NCI-H526 treated with DMSO at 0.1 percent for 48 hours (cell line): ENCODE measurements around the gene CTBP2.

ENCODE experiments used
- DNase-seq: peaks from one replicate; lab custom pipeline; 2025; lab: John Stamatoyannopoulos, UW

CTBP2 gene

GRCh38 chr10:125106586-125106985, 53.8 kb downstream of the CTBP2 start:
- no peak for DNase-seq

DNA sequence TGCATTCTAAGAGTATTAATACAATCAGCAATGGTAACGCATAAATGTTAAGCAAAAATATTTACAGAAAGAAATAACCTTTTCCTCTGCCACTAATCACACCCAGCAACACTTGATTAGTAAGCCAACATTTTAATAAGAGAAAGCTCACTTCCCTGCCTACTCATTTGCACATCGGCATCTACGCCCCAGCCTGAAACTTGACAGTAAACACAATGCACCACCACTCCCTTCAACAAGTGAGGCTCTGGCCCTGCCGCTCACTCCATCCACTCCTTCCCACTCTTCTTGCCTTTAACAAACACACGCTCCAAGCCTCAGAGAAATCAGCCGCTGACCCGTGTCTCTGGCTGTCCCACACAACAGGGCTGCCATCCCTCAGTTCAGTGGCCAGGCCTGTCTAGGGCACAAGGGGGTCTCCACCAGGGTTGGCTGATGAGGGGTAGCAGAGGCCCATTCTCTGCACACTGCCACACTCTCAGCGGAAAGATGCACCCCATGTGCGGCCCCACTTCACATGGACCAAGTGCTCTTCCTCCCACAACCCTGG, 54.6 kb downstream of the CTBP2 start:
- no peak for DNase-seq

GRCh38 chr10:125105155-125105554, 55.2 kb downstream of the CTBP2 start:
- DNase-seq = no peak

GRCh38 chr10:125104559-125104958, 55.8 kb downstream of the CTBP2 start:
- DNase-seq = no peak

DNA sequence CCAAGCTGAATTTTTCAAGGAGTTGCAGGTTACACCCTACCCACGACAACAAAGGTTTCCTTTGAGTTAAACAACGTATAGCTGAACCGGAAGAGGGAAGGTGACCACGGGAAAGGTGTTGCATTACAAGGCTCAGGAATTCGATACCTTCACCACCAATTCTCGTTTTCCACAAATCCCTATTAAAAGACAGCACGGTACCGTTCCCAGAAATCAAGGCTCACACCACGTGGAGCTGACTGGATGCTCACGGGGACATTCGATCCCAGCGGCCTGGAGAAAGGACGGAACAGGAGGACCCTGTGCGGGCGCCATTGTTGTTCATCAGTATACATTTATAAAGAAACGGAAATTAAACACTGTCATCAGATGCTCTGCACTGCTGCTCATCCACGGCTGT, 56.4 kb downstream of the CTBP2 start:
- DNase-seq = no peak

DNA sequence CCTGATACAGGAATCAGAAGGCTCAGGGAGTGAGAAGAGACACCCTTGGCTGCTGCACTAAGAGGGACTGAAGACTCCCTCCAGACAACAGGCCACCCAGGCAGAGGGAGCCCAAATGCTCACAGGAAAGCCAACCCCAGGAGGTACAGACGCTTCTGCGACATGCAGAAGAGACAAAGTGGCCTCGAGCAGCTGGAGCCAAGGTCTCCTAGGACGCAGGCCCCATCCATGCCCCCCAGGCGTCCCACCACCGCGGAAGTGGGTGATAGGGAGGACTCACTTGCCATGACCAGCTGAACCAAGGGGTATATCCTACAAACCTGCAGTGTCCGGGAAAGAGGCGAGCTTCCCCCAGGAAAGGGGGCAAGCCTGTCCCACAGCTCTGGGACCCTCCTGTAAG, 56.9 kb downstream of the CTBP2 start:
- no peak for DNase-seq

DNA sequence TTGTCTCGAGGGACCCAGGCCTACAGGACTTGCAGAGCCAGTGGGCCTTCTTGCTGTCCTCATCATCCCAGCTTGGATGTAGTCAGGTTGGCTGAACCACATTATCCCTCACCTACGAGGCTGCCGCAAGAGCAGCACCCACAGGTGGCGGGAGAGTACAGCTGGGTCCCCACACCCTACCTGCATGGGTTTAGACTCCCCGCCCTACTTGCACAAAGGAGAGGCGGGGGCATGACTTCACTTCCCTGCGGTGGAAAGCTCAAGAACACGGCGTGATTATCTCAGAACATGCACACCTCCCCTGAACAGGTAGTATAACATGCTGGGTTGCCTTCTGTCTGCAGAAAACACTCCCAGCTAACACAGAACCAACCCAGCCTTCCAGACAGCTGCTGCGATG, 57.5 kb downstream of the CTBP2 start:
- DNase-seq = no peak

DNA sequence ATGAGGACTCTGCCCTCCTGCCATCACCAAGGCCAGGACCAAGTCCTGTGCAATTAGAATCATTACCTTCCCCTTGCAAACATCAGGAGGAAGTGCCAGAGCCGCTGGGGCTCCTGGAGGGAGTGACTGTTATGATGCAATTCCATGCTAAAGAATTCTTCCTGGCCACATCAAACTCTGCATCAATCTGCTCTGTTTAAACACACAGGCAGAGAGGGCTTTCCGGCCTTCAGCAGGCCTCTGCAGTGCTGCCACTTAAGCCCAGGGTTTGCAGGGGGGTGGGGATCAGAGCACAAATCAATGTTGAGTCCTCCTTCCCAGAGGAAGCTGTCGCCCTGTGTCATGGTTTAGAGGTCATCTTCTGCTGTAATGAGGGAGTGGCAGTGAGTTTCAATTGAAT, 58.1 kb downstream of the CTBP2 start:
- no peak for DNase-seq

- DNase-seq = no peak
Measured at GRCh38 chr10:125101581-125101980, 58.8 kb downstream of the CTBP2 start.

DNA sequence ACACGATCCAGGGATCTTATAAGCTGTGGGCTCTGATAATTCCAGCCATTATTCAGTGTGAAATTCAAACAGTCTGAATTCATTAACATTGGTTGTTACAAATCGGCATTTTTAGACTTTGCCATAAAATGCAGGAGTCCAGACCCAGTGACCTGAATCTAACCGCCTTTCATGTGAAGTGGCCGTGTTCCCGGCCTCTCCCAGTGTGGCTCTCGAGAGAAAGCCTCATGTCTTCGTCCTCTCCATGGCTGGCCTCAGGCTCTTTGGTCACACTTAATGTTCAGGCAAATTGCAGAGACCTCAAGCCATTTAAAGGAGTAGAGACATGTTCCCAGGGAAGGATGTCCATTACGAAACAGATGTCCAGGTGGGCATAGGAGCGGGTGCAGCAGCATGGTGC, 59.3 kb downstream of the CTBP2 start:
- no peak for DNase-seq

DNA sequence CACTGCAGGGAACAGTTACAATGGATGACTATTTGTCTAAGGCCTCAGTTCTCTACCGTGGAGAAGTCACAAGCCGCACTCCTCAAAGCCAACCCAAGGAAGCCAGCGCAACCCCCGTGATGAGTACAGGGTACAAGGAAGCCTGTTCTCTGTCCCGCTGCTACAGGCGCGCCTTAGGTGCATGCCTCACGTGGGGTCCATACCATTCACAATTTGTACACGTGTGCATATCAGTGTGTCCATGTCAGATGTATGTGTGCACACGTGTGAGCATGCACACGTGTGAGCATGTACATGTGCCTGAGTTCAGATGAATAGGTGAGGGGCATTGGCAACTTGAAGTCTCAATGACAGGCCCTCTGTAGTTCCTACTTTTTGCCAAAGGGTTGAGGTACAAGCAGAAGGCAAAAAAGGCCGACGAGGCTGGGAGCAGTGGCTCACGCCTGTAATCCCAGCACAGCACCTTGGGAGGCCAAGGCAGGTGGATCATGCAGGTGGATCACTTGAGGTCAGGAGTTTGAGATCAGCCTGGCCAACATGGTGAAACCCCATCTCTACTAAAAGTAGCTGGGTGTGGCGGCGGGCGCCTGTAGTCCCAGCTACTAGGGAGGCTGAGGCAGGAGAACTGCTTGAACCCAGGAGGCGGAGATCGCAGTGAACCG, 62.8 kb downstream of the CTBP2 start:
- no peak for DNase-seq

- DNase-seq = no peak
Measured at GRCh38 chr10:125096975-125097374, 63.4 kb downstream of the CTBP2 start.

GRCh38 chr10:125096371-125096770, 64.0 kb downstream of the CTBP2 start:
- DNase-seq = no peak

GRCh38 chr10:125095776-125096175, 64.6 kb downstream of the CTBP2 start:
- no peak for DNase-seq

DNA sequence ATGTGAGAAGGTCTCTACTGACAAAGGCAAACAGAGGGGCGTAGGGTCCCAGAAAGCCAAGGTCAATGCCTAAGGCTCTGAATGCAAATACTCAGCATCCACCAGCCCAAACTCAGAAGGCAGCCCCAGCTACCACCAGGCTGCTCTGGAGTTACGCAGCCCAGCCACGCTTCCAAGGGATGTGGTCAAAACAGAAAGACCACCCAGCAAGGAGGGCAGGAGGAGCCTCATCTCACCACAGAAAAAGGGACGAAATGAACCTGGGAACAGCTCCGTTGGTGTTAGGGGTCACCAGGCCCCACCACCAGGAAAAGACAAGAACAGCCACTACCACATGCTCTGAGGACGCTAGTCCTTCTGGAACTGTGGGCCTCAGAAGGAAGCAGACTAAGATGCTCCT, 65.1 kb downstream of the CTBP2 start:
- no peak for DNase-seq

- DNase-seq = no peak
Measured at GRCh38 chr10:125094806-125095205, 65.6 kb downstream of the CTBP2 start.

GRCh38 chr10:125093974-125094705, 66.2 kb downstream of the CTBP2 start:
- no peak for DNase-seq

DNA sequence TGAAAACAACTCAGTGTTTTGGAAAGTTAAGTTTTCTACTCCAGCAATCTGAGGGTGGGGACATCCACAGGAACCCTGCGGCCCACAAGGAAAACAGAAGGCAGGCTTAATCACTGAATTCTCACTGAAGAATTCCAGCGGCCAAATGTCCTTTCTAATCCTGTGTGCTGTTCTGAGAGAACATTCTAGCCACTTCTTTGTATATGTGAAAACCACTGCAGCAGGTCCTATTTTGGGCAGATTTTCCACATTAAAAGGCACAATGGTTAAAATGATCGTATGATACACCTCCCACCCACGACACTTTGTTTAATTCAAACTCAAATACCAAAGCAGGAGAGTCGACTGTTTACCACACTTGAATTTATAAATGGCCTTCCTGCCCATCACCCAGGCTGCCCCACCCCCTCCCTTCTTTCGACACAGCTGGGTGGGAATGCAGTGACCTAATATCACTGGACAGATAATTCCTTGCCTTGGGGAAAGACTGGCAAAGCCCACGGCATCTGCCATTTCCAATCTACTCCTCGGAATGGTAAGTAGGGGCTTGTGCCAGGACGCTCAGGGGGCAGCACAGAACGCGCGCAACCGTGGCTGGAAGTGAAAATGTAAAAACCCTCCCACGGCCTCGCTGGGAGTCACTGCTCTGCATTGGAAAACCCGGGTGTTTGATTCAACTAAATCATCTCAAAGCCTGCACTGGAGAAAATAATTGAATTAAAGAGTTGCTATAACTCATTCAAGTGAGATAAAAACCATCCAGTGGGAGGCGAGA, 67.0 kb downstream of the CTBP2 start:
- no peak for DNase-seq

- DNase-seq = no peak
Measured at GRCh38 chr10:125092564-125093031, 67.8 kb downstream of the CTBP2 start.

DNA sequence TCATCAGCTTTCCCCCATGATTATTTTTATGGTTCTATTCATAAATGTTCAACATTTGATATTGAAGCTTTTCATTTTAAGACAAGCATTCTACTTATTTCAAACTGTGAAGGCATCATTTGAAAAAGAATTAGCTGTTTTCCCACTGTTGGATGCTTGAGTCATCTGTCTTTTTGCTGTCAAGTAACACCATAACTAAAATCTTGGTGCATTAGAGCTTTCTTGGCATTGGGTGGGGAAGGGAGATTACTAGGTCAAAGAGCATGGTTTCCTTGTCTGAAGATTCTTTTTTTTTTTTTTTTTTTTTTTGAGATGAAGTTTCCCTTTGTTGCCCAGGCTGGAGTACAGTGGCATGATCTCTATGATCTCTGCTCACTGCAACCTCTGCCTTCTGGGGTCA, 68.5 kb downstream of the CTBP2 start:
- DNase-seq = no peak

- no peak for DNase-seq
Measured at GRCh38 chr10:125089469-125089868, 70.9 kb downstream of the CTBP2 start.

GRCh38 chr10:125087897-125088215, 72.5 kb downstream of the CTBP2 start:
- no peak for DNase-seq
